GM23338 (cell line): ENCODE data around the gene CD33. TPM values are rescaled to one million over a fixed set of nuclear protein-coding genes. Genes with fewer than 3 reads are reported as not detected.
"Not testable (repeated sequence)": the region's sequence is repeated elsewhere in the genome, so short reads cannot be mapped to it uniquely, and the experiment has no call there.

Experiments used
- ATAC-seq: fragments of 200-7000 bp; cut with Tn5 transposase; 3 replicates; pipeline ENCODE4 v1.9.1; 2020
- DNase-seq: peaks from one replicate; pipeline ENCODE4 v3.0.0-alpha.2; 2015; ENCODE audit warnings: low spot score
- H2AFZ ChIP-seq: fragments of 200-600 bp; sonication (generic); 2 replicates; pipeline ENCODE4 v1.8.0; 2016; ENCODE audit warnings: antibody characterized with exemption, mild to moderate bottlenecking, moderate library complexity
- H3F3A ChIP-seq: fragments of 200-600 bp; sonication (generic); replicated peaks from 2 replicates; pipeline ENCODE4 v1.8.0; 2017; ENCODE audit warnings: antibody characterized with exemption, mixed run types, low read depth
- H3K27ac ChIP-seq: fragments of 200-600 bp; sonication (generic); 2 replicates; pipeline ENCODE4 v1.6.1; 2016; ENCODE audit warnings: low read depth
- H3K27me3 ChIP-seq: fragments of 200-600 bp; sonication (generic); 2 replicates; pipeline ENCODE4 v1.8.0; 2016; ENCODE audit warnings: mild to moderate bottlenecking, mixed run types, moderate library complexity; ENCODE audit not compliant: insufficient read depth
- H3K36me3 ChIP-seq: fragments of 200-600 bp; sonication (generic); 2 replicates; pipeline ENCODE4 v1.8.0; 2016; ENCODE audit warnings: mild to moderate bottlenecking; ENCODE audit not compliant: insufficient read depth
- H3K4me1 ChIP-seq: fragments of 200-600 bp; sonication (generic); 2 replicates; pipeline ENCODE4 v1.8.0; 2016; ENCODE audit warnings: mild to moderate bottlenecking, moderate library complexity; ENCODE audit not compliant: insufficient read depth
- H3K4me2 ChIP-seq: fragments of 200-600 bp; sonication (generic); 2 replicates; pipeline ENCODE4 v1.7.1; 2017; ENCODE audit warnings: mixed run types
- H3K4me3 ChIP-seq: fragments of 200-600 bp; sonication (generic); 2 replicates; pipeline ENCODE4 v1.6.1; 2016; ENCODE audit warnings: mixed run types
- H3K79me2 ChIP-seq: fragments of 200-600 bp; sonication (generic); replicated peaks from 2 replicates; pipeline ENCODE4 v1.8.0; 2017; ENCODE audit warnings: mild to moderate bottlenecking; ENCODE audit not compliant: insufficient read depth
- H3K9me2 ChIP-seq: fragments of 200-600 bp; sonication (generic); 2 replicates; pipeline ENCODE4 v1.8.0; 2017; ENCODE audit not compliant: insufficient read depth
- H4K20me1 ChIP-seq: fragments of 200-600 bp; sonication (generic); replicated peaks from 2 replicates; pipeline ENCODE4 v1.8.0; 2017; ENCODE audit warnings: mild to moderate bottlenecking; ENCODE audit not compliant: insufficient read depth
- H3K27ac Mint-ChIP-seq: 2 replicates; pipeline ENCODE4 v1.8.0; 2020; ENCODE audit warnings: inconsistent platforms, mild to moderate bottlenecking, moderate library complexity, mixed read lengths
- H3K27me3 Mint-ChIP-seq: 3 replicates; pipeline ENCODE4 v1.8.0; 2022; ENCODE audit warnings: low read depth, mild to moderate bottlenecking, moderate library complexity, mixed read lengths, inconsistent platforms; ENCODE audit not compliant: insufficient read depth, poor library complexity
- H3K36me3 Mint-ChIP-seq: 3 replicates; pipeline ENCODE4 v1.8.0; 2021; ENCODE audit warnings: low read depth, mild to moderate bottlenecking, inconsistent platforms, moderate library complexity, mixed read lengths
- H3K4me1 Mint-ChIP-seq: 3 replicates; pipeline ENCODE4 v1.8.0; 2020; ENCODE audit warnings: mild to moderate bottlenecking, inconsistent platforms, mixed read lengths
- H3K4me3 Mint-ChIP-seq: 3 replicates; pipeline ENCODE4 v1.8.0; 2021; ENCODE audit warnings: moderate library complexity, mild to moderate bottlenecking, inconsistent platforms, mixed read lengths
- H3K9me3 Mint-ChIP-seq: 3 replicates; pipeline ENCODE4 v1.8.0; 2020; ENCODE audit warnings: moderate library complexity, mild to moderate bottlenecking, inconsistent platforms, mixed read lengths
- EZH2 ChIP-seq: fragments of 200-600 bp; sonication (generic); IDR thresholded peaks from one replicate; pipeline ENCODE4 v1.8.0; 2017; ENCODE audit warnings: antibody characterized with exemption, mild to moderate bottlenecking, low read depth; ENCODE audit not compliant: unreplicated experiment
- STAT1 ChIP-seq: IDR thresholded peaks from one replicate; pipeline ENCODE4 v1.6.1; 2016; ENCODE audit warnings: antibody characterized with exemption; ENCODE audit not compliant: unreplicated experiment
- ZNF462 ChIP-seq: fragments of 250-450 bp; sonication (Bioruptor Pico); IDR thresholded peaks from 2 replicates; pipeline ENCODE4 v1.5.0; 2020; ENCODE audit warnings: mild to moderate bottlenecking, moderate library complexity
- polyA plus RNA-seq: library from polyadenylated mRNA; unstranded; fragments of >200 nt; fragmentation: Nextera tagmentation; extraction: Ambion mirVana; gene quantifications from 2 replicates; pipeline ENCODE4 v1.2.1, GENCODE V29; 2016
- total RNA-seq: library from RNA; depleted of rRNA; stranded (reverse); fragments of >200 nt; shearing (Covaris generic); gene quantifications from 2 replicates; pipeline ENCODE4 v1.2.3, GENCODE V29; 2014

The CD33 gene
- total and polyA plus RNA-seq, 2 experiments from 2014 or later, result 0.45 TPM; not detected in 1

GRCh38 chr19:51210191-51210784 is 14.6 kb upstream of the CD33 start (continued):
- TF ChIP-seq ZNF462 (CRISPR knock-in tag), result no peak

GRCh38 chr19:51210874-51211361 is 14.0 kb upstream of the CD33 start:
- H3K4me3 ChIP-seq, H3K36me3 Mint-ChIP-seq, H3K27me3 ChIP-seq, H3K27ac ChIP-seq, ATAC-seq, H3K79me2 ChIP-seq, H3F3A ChIP-seq, H3K36me3 ChIP-seq, H3K4me1 Mint-ChIP-seq, H3K9me2 ChIP-seq, H3K4me2 ChIP-seq, H3K4me3 Mint-ChIP-seq, H3K4me1 ChIP-seq, H3K27me3 Mint-ChIP-seq, H4K20me1 ChIP-seq, H3K27ac Mint-ChIP-seq: not testable (repeated sequence)
- peak; percentile 30 for DNase-seq
- peak overlapping the region; percentile 56; the same call in 1 of the 2 replicates for H2AFZ ChIP-seq
- H3K9me3 Mint-ChIP-seq, result peaks cover 88% of the 10 kb centered on the region

GRCh38 chr19:51211833-51212232 is 13.0 kb upstream of the CD33 start:
- Histone ChIP-seq H4K20me1 (no peaks in the 10 kb centered on the region), H3K36me3 (no peaks in the 10 kb centered on the region), H3K27ac (no peak overlapping the region), H3K27me3 (no peaks in the 10 kb centered on the region), H3K9me2 (peaks cover 3% of the 10 kb centered on the region; the same call in 1 of the 2 replicates), H2AFZ (no peak overlapping the region), H3K4me1 (no peaks in the 10 kb centered on the region), H3K4me2 (no peak overlapping the region), H3F3A (no peaks in the 10 kb centered on the region), H3K4me3 (no peak overlapping the region), H3K79me2 (no peaks in the 10 kb centered on the region)
- Mint-ChIP-seq H3K27ac (no peak overlapping the region), H3K36me3 (peaks cover 15% of the 10 kb centered on the region), H3K4me1 (no peaks in the 10 kb centered on the region), H3K27me3 (peaks cover 1% of the 10 kb centered on the region), H3K4me3 (no peak overlapping the region), H3K9me3 (peaks cover 87% of the 10 kb centered on the region)
- no peak for ATAC-seq
- no peak for DNase-seq
- TF ChIP-seq ZNF462 (CRISPR knock-in tag), result no peak
- no peak for TF ChIP-seq STAT1
- TF ChIP-seq EZH2, result no peak
